Central memory CD4-positive, alpha-beta T cell (primary cell): Measurements from ENCODE around the gene CD200R1.

Experiments used
- DNase-seq: peaks from one replicate; pipeline ENCODE4 v3.0.0; 2022

Gene CD200R1

DNA sequence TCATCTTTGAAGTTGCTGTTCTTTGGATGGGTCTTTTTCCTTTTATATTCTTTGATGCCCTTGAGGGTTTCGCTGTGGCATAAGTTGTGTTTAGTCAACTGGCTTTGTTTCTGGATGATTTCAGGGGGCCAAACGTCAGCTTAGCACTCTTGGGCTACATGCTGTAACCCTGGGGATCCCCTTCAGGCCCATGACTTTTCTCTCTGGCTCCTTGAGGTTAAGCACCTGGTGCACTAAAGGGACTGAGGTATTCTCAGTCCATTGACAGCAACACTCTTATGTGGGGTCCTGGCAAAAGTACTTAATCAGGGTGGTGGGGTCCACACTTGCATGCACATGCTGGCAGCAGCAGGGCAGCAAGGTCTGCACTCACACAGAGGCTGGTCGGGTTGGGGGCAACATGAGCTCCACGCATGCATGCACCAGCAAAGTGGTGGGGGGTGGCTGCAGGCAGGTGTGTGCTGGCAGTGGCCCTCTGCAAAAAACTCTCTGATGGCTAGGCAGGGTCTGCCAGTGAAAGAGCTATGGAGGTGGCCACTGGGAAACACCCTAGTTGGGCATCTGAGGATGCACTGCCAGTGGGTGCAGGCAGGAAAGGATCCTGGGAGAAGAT lies 90.1 kb downstream of the CD200R1 start:
- no peak for DNase-seq

DNA sequence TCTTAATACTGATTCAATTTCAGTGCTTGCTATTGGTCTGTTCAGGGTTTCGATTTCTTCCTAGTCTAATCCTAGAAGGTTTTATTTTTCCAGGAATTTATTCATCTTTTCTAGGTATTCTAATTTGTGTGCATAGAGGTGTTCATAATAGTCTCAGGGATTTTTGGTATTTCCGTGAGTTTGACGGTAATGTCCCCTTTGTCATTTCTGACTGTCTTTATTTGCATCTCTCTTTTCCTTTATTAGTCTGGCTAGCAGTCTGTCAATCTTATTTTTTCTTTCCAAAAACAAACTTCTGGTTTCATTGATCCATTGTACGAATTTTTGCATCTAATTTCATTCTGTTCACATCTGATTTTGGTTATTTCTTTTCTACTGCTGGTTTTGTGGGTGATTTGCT lies 93.0 kb downstream of the CD200R1 start:
- no peak for DNase-seq

DNA sequence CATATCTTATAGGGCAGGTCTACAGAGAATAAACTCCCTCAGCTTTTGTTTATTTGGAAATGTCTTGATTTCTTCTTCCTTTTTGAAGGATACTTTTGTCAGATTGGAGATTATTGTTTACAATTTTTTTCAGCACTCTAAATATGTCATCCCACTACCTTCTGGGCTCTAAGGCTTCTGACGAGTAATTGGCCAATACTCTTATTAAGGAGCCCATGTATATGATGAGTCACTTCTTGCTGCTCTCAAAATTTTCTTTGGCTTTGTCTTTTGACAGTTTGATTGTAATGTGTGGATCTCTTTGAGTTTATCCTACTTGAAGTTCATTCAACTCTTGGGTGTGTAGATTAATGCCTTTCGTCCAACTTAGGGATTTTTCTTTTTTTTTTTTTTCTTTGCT lies 99.3 kb downstream of the CD200R1 start:
- no peak for DNase-seq

DNA sequence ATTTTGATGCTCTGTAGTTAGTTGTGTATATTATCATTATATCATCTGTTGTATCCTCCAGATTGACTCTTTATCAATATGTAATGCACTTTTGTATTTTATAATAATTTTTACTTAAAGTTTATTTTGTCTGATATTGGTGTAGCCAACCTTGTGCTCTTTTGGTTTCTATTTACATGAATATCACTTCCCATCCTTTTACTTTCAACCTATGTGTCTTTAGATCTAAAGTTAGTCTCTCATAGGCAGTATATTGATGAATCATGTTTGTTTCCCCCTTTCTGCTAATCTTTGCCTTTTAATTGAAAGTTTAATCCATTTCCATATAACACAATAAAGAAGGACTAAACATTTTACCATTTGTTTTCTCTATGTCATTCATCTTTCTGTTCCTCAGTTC lies 100.2 kb downstream of the CD200R1 start:
- no peak for DNase-seq

DNA sequence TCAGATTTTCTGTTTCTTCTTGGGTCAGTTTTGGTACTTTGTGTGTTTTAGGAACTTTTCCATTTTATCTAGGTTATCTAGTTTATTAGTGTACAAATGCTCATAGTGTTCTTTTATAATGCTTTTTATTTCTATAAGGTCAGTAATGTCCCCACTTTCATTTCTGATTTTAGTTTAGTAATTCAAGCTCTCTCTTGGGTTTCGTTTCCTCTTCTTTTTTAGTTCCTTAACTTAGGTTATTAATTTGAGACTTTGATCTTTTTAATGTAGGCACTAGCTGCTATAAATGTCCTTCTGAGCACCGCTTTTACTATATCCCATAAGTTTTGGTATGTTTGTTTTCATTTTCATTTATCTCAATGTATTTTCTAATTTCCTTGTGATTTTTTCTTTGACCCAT lies 101.3 kb downstream of the CD200R1 start:
- DNase-seq, result no peak

DNA sequence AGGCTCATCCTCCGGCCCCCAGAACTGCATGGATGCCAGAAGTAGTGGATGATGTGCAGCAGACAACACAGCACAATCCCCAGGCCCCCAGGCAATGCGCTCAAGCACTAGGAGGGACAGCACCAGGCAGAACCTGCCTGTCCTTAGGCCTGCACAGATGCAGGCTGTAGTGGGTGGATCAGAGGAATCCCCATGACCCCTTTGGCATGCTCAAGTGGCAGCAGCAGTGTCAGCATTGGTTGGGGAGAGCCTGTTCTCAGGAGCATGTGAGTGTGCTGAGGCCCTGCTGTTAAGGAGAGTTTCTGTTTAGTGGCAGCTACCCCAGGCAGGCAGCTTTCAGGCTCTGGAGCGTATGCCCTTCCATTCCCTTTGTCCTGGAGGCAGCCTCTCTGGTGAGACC lies 103.2 kb downstream of the CD200R1 start:
- no peak for DNase-seq
